Measurements from ENCODE around the gene ZNF20.
"Not testable (repeated sequence)": the region's sequence is repeated elsewhere in the genome, so short reads cannot be mapped to it uniquely, and the experiment has no call there.

Gene ZNF20

GRCh38 chr19:12111943-12112637 lies 28.1 kb downstream of the ZNF20 start:
- no peak for DNase-seq

GRCh38 chr19:12111176-12111575 lies 29.0 kb downstream of the ZNF20 start:
- DNase-seq: no peak

DNA sequence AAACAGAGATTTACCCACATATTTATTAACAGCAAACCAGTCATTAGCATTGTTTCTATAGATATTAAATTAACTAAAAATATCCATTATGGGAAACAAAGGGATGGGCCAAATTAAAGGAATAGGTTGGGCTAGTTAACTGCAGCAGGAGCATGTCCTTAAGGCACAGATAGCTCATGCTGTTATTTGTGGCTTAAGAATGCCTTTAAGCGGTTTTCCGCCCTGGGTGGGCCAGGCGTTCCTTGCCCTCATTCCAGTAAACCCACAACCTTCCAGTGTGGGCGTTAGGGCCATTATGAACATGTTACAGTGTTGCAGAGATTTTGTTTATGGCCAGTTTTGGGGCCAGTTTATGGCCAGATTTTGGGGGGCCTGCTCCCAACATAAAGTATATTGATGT lies 36.2 kb downstream of the ZNF20 start:
- not testable (repeated sequence) for DNase-seq

DNA sequence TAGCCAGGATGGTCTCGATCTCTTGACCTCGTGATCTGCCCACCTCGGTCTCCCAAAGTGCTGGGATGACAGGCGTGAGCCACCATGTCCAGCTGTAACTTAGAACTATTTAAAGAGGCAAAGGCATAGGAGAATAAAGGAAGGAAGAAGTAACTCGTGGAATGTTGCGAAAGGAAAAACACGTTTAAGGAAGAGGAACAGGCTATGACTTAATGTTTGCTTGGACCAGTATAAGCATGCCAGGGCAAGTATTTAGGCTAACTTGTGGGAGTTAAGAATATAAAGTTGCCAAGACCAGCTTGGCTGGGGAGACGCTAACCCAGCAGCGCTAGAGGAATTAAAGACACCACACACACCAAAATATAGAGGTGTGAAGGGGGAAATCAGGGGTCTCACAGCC lies 42.1 kb downstream of the ZNF20 start:
- DNase-seq: no peak

- no peak for DNase-seq
Measured at GRCh38 chr19:12095111-12095790, 44.9 kb downstream of the ZNF20 start.

DNA sequence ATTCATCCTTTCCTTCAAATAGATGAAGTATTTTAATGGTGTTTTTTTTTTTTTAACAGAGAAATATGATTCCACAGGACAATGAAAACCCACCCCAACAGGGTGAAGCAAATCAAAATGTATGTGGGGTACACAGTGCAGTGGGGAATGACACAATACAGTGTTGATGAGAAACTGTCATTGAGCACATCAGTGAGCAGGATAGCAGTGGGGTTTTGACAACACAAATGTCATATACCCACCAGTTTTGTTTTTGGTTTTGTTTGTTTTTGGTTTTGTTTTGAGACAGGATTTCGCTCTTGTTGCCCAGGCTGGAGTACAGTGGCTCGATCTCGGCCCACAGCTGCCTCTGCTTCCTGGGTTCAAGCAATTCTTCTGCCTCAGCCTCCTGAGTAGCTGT lies 46.4 kb downstream of the ZNF20 start:
- no peak for DNase-seq

- no peak for DNase-seq
Measured at GRCh38 chr19:12092956-12093355, 47.2 kb downstream of the ZNF20 start.

DNA sequence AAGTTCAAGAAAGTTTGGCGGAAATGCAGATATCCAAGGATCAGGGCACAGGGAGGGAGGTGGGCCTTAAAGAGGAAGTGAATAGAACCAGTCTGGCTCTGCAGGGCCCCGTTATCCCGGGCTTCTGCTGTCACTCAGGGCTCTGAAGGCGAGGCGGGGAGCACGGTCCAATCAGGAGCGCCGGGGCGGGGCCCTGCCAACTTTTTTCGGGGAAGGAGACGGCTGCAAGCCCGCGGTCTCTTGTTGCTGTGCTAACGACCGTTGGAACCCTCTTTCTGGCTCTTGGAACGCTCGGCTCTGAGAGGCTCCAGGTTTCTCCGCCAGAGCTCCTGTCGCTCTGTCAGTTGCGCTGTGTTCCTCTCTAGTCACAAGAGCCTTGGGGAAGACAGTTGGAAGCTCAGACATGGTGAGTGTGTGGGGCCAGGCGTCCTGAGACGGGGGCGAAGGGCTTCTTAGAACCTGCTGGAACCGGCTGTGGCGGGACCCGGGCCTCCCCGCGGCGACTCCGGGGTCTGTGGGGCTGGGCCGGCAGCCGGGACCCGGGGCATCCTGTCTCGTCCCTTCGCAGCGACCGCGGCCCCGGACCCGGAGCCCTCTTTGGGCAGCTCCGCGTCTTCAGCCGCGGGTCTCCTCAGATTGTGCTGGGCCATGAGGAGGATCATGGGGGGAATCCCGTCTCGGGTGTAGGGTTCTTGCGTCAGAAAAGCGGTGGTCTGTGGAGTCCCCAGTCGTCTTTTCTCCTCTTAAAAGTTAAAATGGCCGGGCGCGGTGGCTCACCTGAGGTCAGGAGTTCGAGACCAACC lies 47.9 kb downstream of the ZNF20 start:
- DNase-seq: peak; percentile 48

GRCh38 chr19:12090807-12091206 lies 49.3 kb downstream of the ZNF20 start:
- peak; percentile 11 for DNase-seq

DNA sequence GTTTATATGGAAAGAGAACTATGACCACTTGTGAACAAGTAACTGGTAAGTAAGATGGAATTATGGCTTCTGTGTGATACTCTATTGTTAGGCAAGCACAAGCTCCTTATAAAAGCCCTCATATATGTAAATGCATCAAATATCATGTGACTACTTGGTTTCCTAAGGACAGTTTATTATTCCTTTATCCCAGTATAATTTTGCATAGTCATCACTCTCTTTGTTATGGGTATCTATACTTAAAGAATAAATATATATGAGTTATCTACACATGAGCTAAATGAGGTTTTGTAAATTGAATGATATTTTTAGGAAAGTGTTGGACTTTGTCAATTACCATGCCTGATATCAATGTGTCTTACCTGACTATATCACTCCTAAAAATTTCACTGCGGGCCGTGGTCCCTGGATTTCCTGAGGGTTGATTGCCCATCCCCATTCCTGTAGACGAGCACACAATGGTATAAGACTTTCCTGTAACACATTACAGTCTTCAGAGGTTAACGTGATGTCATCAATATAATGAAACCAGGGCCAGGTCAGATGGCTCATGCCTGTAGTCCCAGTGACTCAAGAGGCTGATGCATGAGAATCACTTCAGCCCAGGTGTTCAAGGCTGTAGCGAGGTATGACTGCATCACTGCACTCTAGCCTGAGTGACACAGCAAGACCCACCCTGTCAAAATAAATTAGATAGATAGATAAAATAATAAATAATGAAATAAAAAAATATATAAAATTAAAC lies 54.9 kb downstream of the ZNF20 start:
- DNase-seq: no peak

GRCh38 chr19:12083336-12083735 lies 56.8 kb downstream of the ZNF20 start:
- not testable (repeated sequence) for DNase-seq
